SK-N-SH treated with all-trans-retinoic acid at 6 μM for 48 hours (cell line): Measurements from ENCODE around the gene IL22RA2.

Experiments
- ATAC-seq: fragments of 200-7000 bp; cut with Tn5 transposase; 3 replicates; pipeline ENCODE4 v1.9.1; 2020; ENCODE audit warnings: mild to moderate bottlenecking, moderate library complexity
- ARNTL ChIP-seq: fragments of 450-650 bp; formaldehyde crosslinking; IDR thresholded peaks from 2 replicates; pipeline ENCODE4 v1.5.0; 2020; ENCODE audit warnings: low read depth, mild to moderate bottlenecking, moderate library complexity, borderline replicate concordance
- BACH2 ChIP-seq: fragments of 250-450 bp; sonication (Bioruptor Pico); IDR thresholded peaks from 2 replicates; pipeline ENCODE4 v1.9.0; 2021; ENCODE audit warnings: mild to moderate bottlenecking, borderline replicate concordance
- CREB5 ChIP-seq: fragments of 250-450 bp; sonication (Bioruptor Pico); IDR thresholded peaks from 2 replicates; pipeline ENCODE4 v1.5.1; 2020; ENCODE audit warnings: low read depth, mild to moderate bottlenecking, moderate library complexity
- CSDC2 ChIP-seq: fragments of 250-450 bp; sonication (Bioruptor Pico); IDR thresholded peaks from 2 replicates; pipeline ENCODE4 v1.5.0; 2020; ENCODE audit warnings: mild to moderate bottlenecking, moderate library complexity
- CSRNP3 ChIP-seq: fragments of 250-450 bp; sonication (Bioruptor Pico); IDR thresholded peaks from 2 replicates; pipeline ENCODE4 v1.5.1; 2021; ENCODE audit warnings: mild to moderate bottlenecking, moderate library complexity
- GLIS3 ChIP-seq: fragments of 250-450 bp; sonication (Bioruptor Pico); IDR thresholded peaks from 2 replicates; pipeline ENCODE4 v1.5.0; 2020; ENCODE audit warnings: mild to moderate bottlenecking, moderate library complexity
- ISL1 ChIP-seq: fragments of 250-450 bp; sonication (Bioruptor Pico); IDR thresholded peaks from 2 replicates; pipeline ENCODE4 v2.1.2; 2022; ENCODE audit warnings: mild to moderate bottlenecking, moderate library complexity
- OSR1 ChIP-seq: fragments of 250-450 bp; sonication (Bioruptor Pico); IDR thresholded peaks from 2 replicates; pipeline ENCODE4 v1.8.0; 2022; ENCODE audit warnings: moderate library complexity, mild to moderate bottlenecking, inconsistent platforms
- PATZ1 ChIP-seq: fragments of 250-450 bp; sonication (Bioruptor Pico); IDR thresholded peaks from 2 replicates; pipeline ENCODE4 v1.8.0; 2020; ENCODE audit warnings: mild to moderate bottlenecking, moderate library complexity, borderline replicate concordance
- POU6F1 ChIP-seq: fragments of 250-450 bp; sonication (Bioruptor Pico); IDR thresholded peaks from 2 replicates; pipeline ENCODE4 v1.8.0; 2021; ENCODE audit warnings: low read depth, mild to moderate bottlenecking, moderate library complexity, borderline replicate concordance
- PPARA ChIP-seq: fragments of 250-450 bp; sonication (Bioruptor Pico); IDR thresholded peaks from 2 replicates; pipeline ENCODE4 v1.5.0; 2020; ENCODE audit warnings: mild to moderate bottlenecking, borderline replicate concordance
- RARB ChIP-seq: fragments of 250-450 bp; sonication (Bioruptor Pico); IDR thresholded peaks from 2 replicates; pipeline ENCODE4 v1.8.0; 2021; ENCODE audit warnings: mild to moderate bottlenecking, moderate library complexity
- SNAI2 ChIP-seq: fragments of 250-450 bp; sonication (Bioruptor Pico); IDR thresholded peaks from 2 replicates; pipeline ENCODE4 v1.5.0; 2020; ENCODE audit warnings: mild to moderate bottlenecking, moderate library complexity
- TOX ChIP-seq: fragments of 250-450 bp; sonication (Bioruptor Pico); IDR thresholded peaks from 2 replicates; pipeline ENCODE4 v1.8.0; 2021; ENCODE audit warnings: mild to moderate bottlenecking, moderate library complexity, borderline replicate concordance
- TSHZ2 ChIP-seq: fragments of 250-450 bp; sonication (Bioruptor Pico); IDR thresholded peaks from 2 replicates; pipeline ENCODE4 v1.5.0; 2020; ENCODE audit warnings: mild to moderate bottlenecking, moderate library complexity
- ZC3H10 ChIP-seq: fragments of 250-450 bp; sonication (Bioruptor Pico); IDR thresholded peaks from 2 replicates; pipeline ENCODE4 v1.5.1; 2021; ENCODE audit warnings: mild to moderate bottlenecking, moderate library complexity
- ZFP3 ChIP-seq: fragments of 250-450 bp; sonication (Bioruptor Pico); IDR thresholded peaks from 2 replicates; pipeline ENCODE4 v1.5.0; 2020; ENCODE audit warnings: mild to moderate bottlenecking, moderate library complexity
- ZFP30 ChIP-seq: fragments of 450-650 bp; formaldehyde crosslinking; IDR thresholded peaks from 2 replicates; pipeline ENCODE4 v1.5.0; 2022; ENCODE audit warnings: mild to moderate bottlenecking, moderate library complexity
- ZNF565 ChIP-seq: fragments of 450-650 bp; formaldehyde crosslinking; conservative IDR thresholded peaks from 2 replicates; pipeline ENCODE4 v1.5.0; 2020; ENCODE audit warnings: low read depth, mild to moderate bottlenecking, moderate library complexity
- ZNF70 ChIP-seq: fragments of 450-650 bp; formaldehyde crosslinking; IDR thresholded peaks from 2 replicates; pipeline ENCODE4 v1.5.0; 2020; ENCODE audit warnings: mild to moderate bottlenecking, moderate library complexity
- ZNF8 ChIP-seq: fragments of 450-650 bp; formaldehyde crosslinking; IDR thresholded peaks from 2 replicates; pipeline ENCODE4 v1.5.0; 2020; ENCODE audit warnings: mild to moderate bottlenecking, moderate library complexity

Gene IL22RA2

GRCh38 chr6:137188855-137189254 lies 15.4 kb upstream of the IL22RA2 start:
- no peak for ATAC-seq

GRCh38 chr6:137185290-137185689 lies 11.8 kb upstream of the IL22RA2 start:
- ATAC-seq: no peak
- no peak for TF ChIP-seq PPARA (CRISPR knock-in tag)
- TF ChIP-seq ARNTL (CRISPR knock-in tag): no peak
- no peak for TF ChIP-seq ZNF565
- no peak for TF ChIP-seq SNAI2 (CRISPR knock-in tag)
- no peak for TF ChIP-seq TOX (CRISPR knock-in tag)
- TF ChIP-seq RARB (CRISPR knock-in tag): no peak
- no peak for TF ChIP-seq ZFP30 (CRISPR knock-in tag)
- no peak for TF ChIP-seq OSR1 (CRISPR knock-in tag)
- no peak for TF ChIP-seq ZFP3 (CRISPR knock-in tag)
- no peak for TF ChIP-seq ZNF8 (CRISPR knock-in tag)
- TF ChIP-seq PATZ1 (CRISPR knock-in tag): no peak

More at GRCh38 chr6:137188855-137189254, 15.4 kb upstream of the IL22RA2 start:
- no peak for TF ChIP-seq ZNF565
- TF ChIP-seq RARB (CRISPR knock-in tag): no peak
- no peak for TF ChIP-seq GLIS3 (CRISPR knock-in tag)
- TF ChIP-seq ZNF8 (CRISPR knock-in tag): no peak
- no peak for TF ChIP-seq ARNTL (CRISPR knock-in tag)
- TF ChIP-seq OSR1 (CRISPR knock-in tag): no peak
- TF ChIP-seq ZNF70 (CRISPR knock-in tag): no peak
- no peak for TF ChIP-seq TOX (CRISPR knock-in tag)
- no peak for TF ChIP-seq BACH2 (CRISPR knock-in tag)
- TF ChIP-seq ZC3H10: no peak
- no peak for TF ChIP-seq CSRNP3 (CRISPR knock-in tag)
- no peak for TF ChIP-seq PATZ1 (CRISPR knock-in tag)
- TF ChIP-seq POU6F1 (CRISPR knock-in tag): no peak
- TF ChIP-seq ISL1 (CRISPR knock-in tag): no peak
- TF ChIP-seq SNAI2 (CRISPR knock-in tag): no peak
- TF ChIP-seq TSHZ2 (CRISPR knock-in tag): no peak
- no peak for TF ChIP-seq CSDC2
- TF ChIP-seq CREB5 (CRISPR knock-in tag): no peak
